B cell (primary cell): Measurements from ENCODE around the gene HSPB7. TPM values are rescaled to one million over a fixed set of nuclear protein-coding genes. Genes with fewer than 3 reads are reported as not detected.
"Not testable (repeated sequence)": the region's sequence is repeated elsewhere in the genome, so short reads cannot be mapped to it uniquely, and the experiment has no call there.

Source experiments
- ATAC-seq: fragments of 200-7000 bp; cut with Tn5 transposase; one replicate; pipeline ENCODE4 v1.10.0; 2021; ENCODE audit warnings: low read depth, mild to moderate bottlenecking, moderate number of reproducible peaks, moderate library complexity
- CTCF ChIA-PET: fragments of 350-600 bp; sonication (Branson Sonifier 250); formaldehyde crosslinking; loops from one replicate; lab custom pipeline; 2021; ENCODE audit warnings: antibody characterized with exemption, inconsistent platforms; lab: Charles Lee
- POLR2A ChIA-PET: fragments of 350-600 bp; sonication (Branson Sonifier 250); formaldehyde crosslinking; loops from one replicate; lab custom pipeline; 2021; ENCODE audit warnings: antibody characterized with exemption; lab: Charles Lee
- DNase-seq: peaks from one replicate; pipeline ENCODE4 v3.0.0; 2013
- H2AFZ ChIP-seq: 2 replicates; pipeline ENCODE4 v1.6.1; 2012; ENCODE audit warnings: mild to moderate bottlenecking, low read depth, low read length; ENCODE audit not compliant: insufficient read depth, poor library complexity, severe bottlenecking
- H3K27ac ChIP-seq, 2 donors: 1 replicate in 1 of 2; 2 replicates in 1 of 2; pipeline ENCODE4 v1.5.1; 2012 to 2013; ENCODE audit warnings: low read length in 2 of 2, mild to moderate bottlenecking in 2 of 2, moderate library complexity in 1 of 2
- H3K27me3 ChIP-seq, 4 experiments: fragments of 200-600 bp in 1 of 4; sonication (generic) in 1 of 4; replicated peaks in 1 of 4; 1 replicate in 2 of 4; 2 replicates in 2 of 4; pipeline versions ENCODE4 v1.6.1 to v1.7.0; 2013 to 2016; ENCODE audit warnings: low read length in 3 of 4, mild to moderate bottlenecking in 2 of 4, mixed read lengths in 1 of 4, moderate library complexity in 1 of 4; ENCODE audit not compliant: insufficient read depth in 4 of 4, control insufficient read depth in 3 of 4; ENCODE audit errors: control extremely low read depth in 1 of 4
- H3K36me3 ChIP-seq, 2 experiments: replicated peaks in 1 of 2; 1 replicate in 1 of 2; 2 replicates in 1 of 2; pipeline versions ENCODE4 v1.6.1 to v1.7.1; 2013; ENCODE audit warnings: low read length in 1 of 2; ENCODE audit not compliant: insufficient read depth in 2 of 2, control insufficient read depth in 1 of 2; ENCODE audit errors: control extremely low read depth in 1 of 2, extremely low read depth in 1 of 2
- H3K4me1 ChIP-seq, 2 donors: fragments of 200-600 bp in 1 of 2; sonication (generic) in 1 of 2; 1 replicate in 1 of 2; 2 replicates in 1 of 2; pipeline versions ENCODE4 v1.5.1 to v1.6.1; 2013 to 2017; ENCODE audit warnings: low read length in 2 of 2; ENCODE audit not compliant: control insufficient read depth in 2 of 2, insufficient read depth in 2 of 2
- H3K4me2 ChIP-seq: replicated peaks from 2 replicates; pipeline ENCODE3; 2012; ENCODE audit warnings: mild to moderate bottlenecking, low read depth, low read length; ENCODE audit not compliant: poor library complexity, severe bottlenecking
- H3K4me3 ChIP-seq, 5 experiments: fragments of 200-600 bp in 1 of 5; sonication (generic) in 1 of 5; 1 replicate in 3 of 5; 2 replicates in 2 of 5; pipeline versions ENCODE4 v1.5.1 to v1.7.0; 2011 to 2016; ENCODE audit warnings: low read length in 4 of 5, mild to moderate bottlenecking in 4 of 5, low read depth in 2 of 5, control low read depth in 1 of 5, moderate library complexity in 1 of 5; ENCODE audit not compliant: insufficient read depth in 1 of 5; ENCODE audit errors: control extremely low read depth in 1 of 5, extremely low read depth in 1 of 5
- H3K79me2 ChIP-seq: fragments of 200-600 bp; sonication (generic); one replicate; pipeline ENCODE4 v1.6.0; 2016; ENCODE audit warnings: low read length; ENCODE audit not compliant: control insufficient read depth, insufficient read depth
- H3K9ac ChIP-seq: fragments of 200-600 bp; sonication (generic); 2 replicates; pipeline ENCODE4 v1.6.1; 2017; ENCODE audit warnings: mild to moderate bottlenecking, low read length, moderate library complexity
- H3K9me3 ChIP-seq, 3 donors: one replicate each; pipeline versions ENCODE4 v1.6.1 to v1.7.1; 2013; ENCODE audit warnings: low read length in 2 of 3; ENCODE audit not compliant: control insufficient read depth in 2 of 3, insufficient read depth in 1 of 3; ENCODE audit errors: control extremely low read depth in 1 of 3
- H4K20me1 ChIP-seq: 2 replicates; pipeline ENCODE4 v1.6.0; 2012; ENCODE audit warnings: mild to moderate bottlenecking, low read length; ENCODE audit not compliant: insufficient read depth, control insufficient read depth, poor library complexity, severe bottlenecking
- H3K27ac Mint-ChIP-seq: one replicate; pipeline ENCODE4 v1.8.0; 2021; ENCODE audit warnings: mixed read lengths
- H3K27me3 Mint-ChIP-seq: one replicate; pipeline ENCODE4 v1.8.0; 2021; ENCODE audit warnings: mixed read lengths
- H3K4me1 Mint-ChIP-seq: one replicate; pipeline ENCODE4 v1.8.0; 2021; ENCODE audit warnings: mixed read lengths
- H3K4me3 Mint-ChIP-seq: one replicate; pipeline ENCODE4 v1.8.0; 2021; ENCODE audit warnings: mixed read lengths
- H3K9me3 Mint-ChIP-seq: one replicate; pipeline ENCODE4 v1.8.0; 2022; ENCODE audit warnings: mixed read lengths; ENCODE audit not compliant: insufficient read depth
- WGBS: methylation state at CpG from one replicate; pipeline ENCODE4 v1.1.5; 2013; ENCODE audit warnings: missing lambda C conversion rate; ENCODE audit not compliant: insufficient coverage; 5-methylcytosine and 5-hydroxymethylcytosine counted together
- intact Hi-C: fragments of 100-400 bp; cut with micrococcal nuclease; formaldehyde crosslinking; loops from one replicate; pipeline ENCODE4 v1.10.0; 2022
- polyA plus RNA-seq: library from polyadenylated mRNA; depleted of rRNA; stranded (reverse); fragments of >200 nt; gene quantifications from 2 replicates; pipeline ENCODE4 v1.2.3, GENCODE V29; 2012
- total RNA-seq, 2 donors: library from RNA; stranded (reverse); fragments of 120-200 nt in 1 of 2; gene quantifications; 1 replicate in 1 of 2; 2 replicates in 1 of 2; pipeline versions ENCODE4 v1.2.3 to v1.2.4, GENCODE V29; 2013 to 2022

The HSPB7 gene
- total and polyA plus RNA-seq, 2 donors (not counting 1 experiment from before 2014, with no cell fraction given) = not detected

GRCh38 chr1:16057314-16057915 lies 39.6 kb upstream of the HSPB7 start:
- H3K4me3 Mint-ChIP-seq, H3K9me3 ChIP-seq, H3K4me1 ChIP-seq, H3K79me2 ChIP-seq, H3K4me3 ChIP-seq, POLR2A ChIA-PET, H3K4me1 Mint-ChIP-seq, H3K9me3 Mint-ChIP-seq, DNase-seq, H3K27ac ChIP-seq, H3K27ac Mint-ChIP-seq, H3K27me3 ChIP-seq, H3K4me2 ChIP-seq, H4K20me1 ChIP-seq, H2AFZ ChIP-seq, H3K9ac ChIP-seq, H3K36me3 ChIP-seq, ATAC-seq, intact Hi-C loops: not testable (repeated sequence)
- 90% methylated on average over 5 of the region's 7 CpGs for WGBS
- CTCF ChIA-PET = interaction anchor here (0.6 to 3.7 kb wide), 4 partner anchors 49 to 266 kb away, joined by 3 to 27 read pairs (median 12); no protein-coding TSS in a partner anchor
- peaks cover 12% of the 10 kb centered on the region for H3K27me3 Mint-ChIP-seq

DNA sequence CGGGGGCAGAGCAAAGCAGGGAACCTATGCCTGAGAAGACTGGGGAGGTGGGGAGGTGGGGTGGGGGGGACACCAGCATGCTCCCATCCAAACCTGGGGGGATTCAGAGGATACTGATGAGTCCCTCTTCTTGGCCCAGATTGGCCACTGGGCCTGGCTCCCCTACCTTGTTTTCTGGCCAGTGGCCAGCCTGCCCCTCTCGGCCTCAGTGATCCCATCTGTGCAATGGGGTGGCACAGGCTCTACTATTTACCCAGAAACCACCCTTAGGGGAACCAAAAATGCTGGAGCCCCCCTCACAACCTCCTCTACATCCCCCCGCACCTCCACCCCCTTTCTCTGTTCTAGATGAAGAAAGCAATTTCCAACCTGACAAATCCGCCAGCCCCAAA lies 38.7 kb upstream of the HSPB7 start:
- H3K36me3 ChIP-seq, H3K9me3 ChIP-seq, H3K9ac ChIP-seq, H3K27ac ChIP-seq, H3K4me2 ChIP-seq, H3K9me3 Mint-ChIP-seq, DNase-seq, H3K4me1 ChIP-seq, H3K4me3 Mint-ChIP-seq, ATAC-seq, H4K20me1 ChIP-seq, H3K4me1 Mint-ChIP-seq, H3K79me2 ChIP-seq, H3K4me3 ChIP-seq, H3K27me3 ChIP-seq, H3K27ac Mint-ChIP-seq, POLR2A ChIA-PET, H2AFZ ChIP-seq: not testable (repeated sequence)
- intact Hi-C loops = loop anchor here (1.0 kb wide), 4 partner anchors 47 to 264 kb away; no protein-coding TSS in a partner anchor
- H3K27me3 Mint-ChIP-seq = peaks cover 12% of the 10 kb centered on the region
- CTCF ChIA-PET = interaction anchor here (0.6 to 3.7 kb wide), 6 partner anchors 46 to 265 kb away, joined by 3 to 27 read pairs (median 10); no protein-coding TSS in a partner anchor
- WGBS = 86% methylated on average over 2 of the region's 4 CpGs
